Measurements from ENCODE around the gene GGCT.

The GGCT gene

GRCh38 chr7:30460246-30460633 lies 44.4 kb downstream of the GGCT start:
- no peak for DNase-seq (ENCODE audit: low spot score)
- in situ Hi-C loops (cut with MboI; ENCODE audit: low sequenced_read_pairs, unreplicated experiment) = no loop called here
- TF ChIP-seq CTCF (IDR thresholded peaks at IDR 0.05; ENCODE audit: borderline replicate concordance, control extremely low read depth, extremely low read depth, insufficient read depth, missing control alignments) = no peak

DNA sequence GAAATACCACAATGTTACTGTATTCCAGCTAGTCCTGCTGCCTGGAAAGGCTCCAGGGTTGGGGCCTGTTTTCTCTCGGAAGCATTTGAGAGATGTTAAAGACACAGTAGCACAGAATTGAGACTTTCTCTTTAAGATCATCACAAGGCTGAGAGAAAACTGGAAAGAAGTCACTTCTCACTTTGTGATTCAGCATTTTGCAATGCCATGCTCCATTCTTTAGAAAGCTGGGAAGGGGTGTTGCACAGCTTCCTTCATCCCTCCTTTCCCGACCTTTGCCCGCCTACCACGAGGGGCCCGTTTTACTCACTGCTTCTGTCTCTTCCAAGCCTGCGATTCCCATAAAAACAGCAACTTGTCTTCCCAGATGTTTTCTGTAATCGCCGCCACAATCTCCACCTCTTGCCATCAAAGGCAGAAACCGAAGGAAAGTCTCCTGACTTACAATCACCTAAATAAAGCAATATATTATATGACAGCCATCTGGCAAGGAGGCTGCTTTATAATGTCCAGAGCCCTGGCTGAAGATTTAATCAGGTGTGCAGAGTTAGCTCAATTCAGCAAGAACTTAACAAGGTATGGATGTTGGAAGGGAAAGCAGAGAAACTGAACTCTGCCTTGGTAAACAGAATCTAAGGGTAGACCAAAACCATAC lies 44.9 kb downstream of the GGCT start:
- DNase-seq (ENCODE audit: low spot score) = no peak
- in situ Hi-C loops (cut with MboI; ENCODE audit: low sequenced_read_pairs, unreplicated experiment) = no loop called here
- no peak for TF ChIP-seq CTCF (IDR thresholded peaks at IDR 0.05; ENCODE audit: borderline replicate concordance, control extremely low read depth, extremely low read depth, insufficient read depth, missing control alignments)

DNA sequence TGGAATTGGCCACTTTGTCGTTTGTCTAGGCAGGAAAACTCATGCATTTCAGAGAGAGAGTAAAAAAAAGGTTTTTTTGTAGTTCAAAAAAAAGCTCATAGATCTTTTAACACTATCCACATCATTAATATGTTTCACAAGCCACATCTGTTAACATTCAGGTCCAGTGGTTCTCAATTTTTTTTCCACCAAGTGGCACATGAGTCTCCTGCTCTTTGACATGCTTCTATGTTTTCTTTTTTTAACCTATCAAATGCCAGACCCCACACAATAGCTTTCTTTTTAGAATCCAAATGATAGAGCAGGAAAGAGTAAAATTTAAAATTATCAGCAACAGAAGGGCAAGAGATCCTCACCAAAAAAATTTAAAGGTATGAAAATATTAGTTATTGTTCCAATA lies 46.3 kb downstream of the GGCT start:
- no peak for DNase-seq (ENCODE audit: low spot score)
- in situ Hi-C loops (cut with MboI; ENCODE audit: low sequenced_read_pairs, unreplicated experiment) = no loop called here
- no peak for TF ChIP-seq CTCF (IDR thresholded peaks at IDR 0.05; ENCODE audit: borderline replicate concordance, control extremely low read depth, extremely low read depth, insufficient read depth, missing control alignments)

- TF ChIP-seq CTCF (IDR thresholded peaks at IDR 0.05; ENCODE audit: borderline replicate concordance, control extremely low read depth, extremely low read depth, insufficient read depth, missing control alignments) = no peak
- in situ Hi-C loops (cut with MboI; ENCODE audit: low sequenced_read_pairs, unreplicated experiment) = no loop called here
- no peak for DNase-seq (ENCODE audit: low spot score)
Observed at GRCh38 chr7:30453921-30454320, 50.7 kb downstream of the GGCT start.

GRCh38 chr7:30453016-30453415 lies 51.6 kb downstream of the GGCT start:
- no peak for TF ChIP-seq CTCF (IDR thresholded peaks at IDR 0.05; ENCODE audit: borderline replicate concordance, control extremely low read depth, extremely low read depth, insufficient read depth, missing control alignments)
- no peak for DNase-seq (ENCODE audit: low spot score)
- in situ Hi-C loops (cut with MboI; ENCODE audit: low sequenced_read_pairs, unreplicated experiment) = no loop called here

GRCh38 chr7:30452280-30452930 lies 52.2 kb downstream of the GGCT start:
- in situ Hi-C loops (cut with MboI; ENCODE audit: low sequenced_read_pairs, unreplicated experiment) = no loop called here
- TF ChIP-seq CTCF (IDR thresholded peaks at IDR 0.05; ENCODE audit: borderline replicate concordance, control extremely low read depth, extremely low read depth, insufficient read depth, missing control alignments) = no peak
- DNase-seq (ENCODE audit: low spot score) = no peak
